ENCODE data around the gene SGTA. TPM values are rescaled to one million over a fixed set of nuclear protein-coding genes. Genes with fewer than 3 reads are reported as not detected.
A peak's percentile ranks its signal among the peaks of the same experiment; 100 is the strongest.

SGTA gene
- total and polyA plus RNA-seq, 9 of the 15 experiments (the other 6 are each of a cell fraction or from before 2014, with no cell fraction given) = 1.4 to 110 (median 49.9) TPM

DNA sequence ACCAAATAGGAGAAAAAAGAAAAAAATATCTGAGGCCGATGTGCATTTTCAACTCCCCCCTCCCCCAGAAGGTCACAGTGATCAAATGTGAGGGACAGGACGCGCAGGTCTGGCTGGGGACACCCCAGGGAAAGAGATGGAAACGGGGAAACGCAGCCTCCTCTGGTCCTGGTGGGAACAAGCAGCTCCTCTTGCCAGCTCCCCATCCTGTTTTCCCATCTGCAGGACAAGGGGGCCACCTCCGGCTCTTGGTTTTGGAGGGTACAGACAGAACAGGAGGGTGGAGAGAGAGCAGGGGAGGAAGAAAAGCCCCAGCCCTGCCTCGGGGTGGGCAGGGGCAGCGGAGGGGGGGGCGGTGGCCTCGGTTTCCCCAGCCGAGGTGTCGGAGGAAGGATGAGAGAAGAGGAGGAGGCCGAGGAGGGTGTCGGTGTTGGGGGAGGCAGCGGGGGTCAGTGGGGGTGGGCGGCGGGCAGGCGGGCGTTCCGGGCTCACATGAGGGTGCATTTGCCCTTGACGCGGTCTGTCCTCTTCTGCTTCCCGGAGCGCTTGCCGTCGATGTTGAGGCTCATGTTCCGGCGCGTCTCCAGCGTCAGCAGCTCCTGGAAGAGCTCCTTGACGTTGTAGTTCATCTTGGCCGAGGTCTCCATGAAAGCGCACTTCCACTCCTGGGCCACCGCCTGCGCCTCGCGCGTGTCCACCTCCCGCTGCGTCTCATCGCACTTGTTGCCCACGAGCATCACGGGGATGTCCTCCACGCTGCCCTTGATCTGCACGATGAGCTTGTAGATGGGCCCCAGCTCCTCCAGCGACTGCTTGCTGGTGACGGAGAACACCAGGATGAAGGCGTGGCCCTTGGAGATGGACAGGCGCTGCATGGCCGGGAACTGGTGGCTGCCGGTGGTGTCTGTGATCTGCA is 66.1 kb downstream of the SGTA start:
- TF ChIP-seq, protein P1, sequence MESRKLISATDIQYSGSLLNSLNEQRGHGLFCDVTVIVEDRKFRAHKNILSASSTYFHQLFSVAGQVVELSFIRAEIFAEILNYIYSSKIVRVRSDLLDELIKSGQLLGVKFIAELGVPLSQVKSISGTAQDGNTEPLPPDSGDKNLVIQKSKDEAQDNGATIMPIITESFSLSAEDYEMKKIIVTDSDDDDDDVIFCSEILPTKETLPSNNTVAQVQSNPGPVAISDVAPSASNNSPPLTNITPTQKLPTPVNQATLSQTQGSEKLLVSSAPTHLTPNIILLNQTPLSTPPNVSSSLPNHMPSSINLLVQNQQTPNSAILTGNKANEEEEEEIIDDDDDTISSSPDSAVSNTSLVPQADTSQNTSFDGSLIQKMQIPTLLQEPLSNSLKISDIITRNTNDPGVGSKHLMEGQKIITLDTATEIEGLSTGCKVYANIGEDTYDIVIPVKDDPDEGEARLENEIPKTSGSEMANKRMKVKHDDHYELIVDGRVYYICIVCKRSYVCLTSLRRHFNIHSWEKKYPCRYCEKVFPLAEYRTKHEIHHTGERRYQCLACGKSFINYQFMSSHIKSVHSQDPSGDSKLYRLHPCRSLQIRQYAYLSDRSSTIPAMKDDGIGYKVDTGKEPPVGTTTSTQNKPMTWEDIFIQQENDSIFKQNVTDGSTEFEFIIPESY (CRISPR knock-in tag; IDR thresholded peaks at IDR 0.05) = peak; percentile 74; the same call in 1 of the 2 replicates
- TF ChIP-seq MXI1 (IDR thresholded peaks at IDR 0.05; ENCODE audit: low read depth, low read length) = no peak

More for the DNA sequence above, 66.1 kb downstream of the SGTA start:
- DNase-seq (ENCODE audit: extremely low read depth in 1 of 4, low spot score in 3 of 4) = no peak
- intact Hi-C loops (cut with micrococcal nuclease) = no loop called here
- 0 out of 2 replicates have a peak, but pooled peaks cover 4% of the 10 kb centered on the region for H3K9me3 ChIP-seq (replicated peaks; ENCODE audit: control insufficient read depth, insufficient read depth, low read depth, low read length)
- no peak for FAIRE-seq
- H4K20me1 ChIP-seq (replicated peaks; ENCODE audit: control insufficient read depth, insufficient read depth, low read length) = no peaks in the 10 kb centered on the region
- H3K27ac ChIP-seq (ENCODE audit: extremely low read depth, low read depth, low read length) = no peak overlapping the region
- in situ Hi-C loops (cut with MboI) = no loop called here
- H3K27me3 ChIP-seq (ENCODE audit: control insufficient read depth in 2 of 2, insufficient read depth in 2 of 2, low read length in 2 of 2) = 0 out of 5 replicates have a peak, but pooled peaks cover 0 to under 1% of the 10 kb centered on the region in 2 experiments
- 86% methylated on average over 26 of the region's 51 CpGs for WGBS (ENCODE audit: insufficient coverage, low coverage, missing lambda C conversion rate)
- H3K79me2 ChIP-seq (ENCODE audit: control insufficient read depth, insufficient read depth, low read length) = no peaks in the 10 kb centered on the region
- no peaks in the 10 kb centered on the region for H3K36me3 ChIP-seq (ENCODE audit: control insufficient read depth, insufficient read depth, low read length)
- POLR2A ChIA-PET = interaction anchor here (1.8 kb wide), 1 partner anchor 11 kb away, joined by 5 read pairs; no protein-coding TSS in a partner anchor
- H3K4me1 ChIP-seq (replicated peaks in 1 of 2; ENCODE audit: control insufficient read depth in 2 of 2, insufficient read depth in 2 of 2, low read length in 2 of 2) = peaks cover 0 to 33% of the 10 kb centered on the region in 2 experiments; a peak in 3 of 5 replicates
- H3K9ac ChIP-seq (ENCODE audit: insufficient read depth in 1 of 2, low read depth in 2 of 2, low read length in 2 of 2) = no peak overlapping the region
- CTCF ChIA-PET (ENCODE audit: low intra/inter-chr PET ratio) = no interaction called here
- H2AFZ ChIP-seq (ENCODE audit: low read depth, low read length) = no peak overlapping the region
- no TSS peak for BruUV-seq (replicated peaks)
- no peak for ATAC-seq
- no peak overlapping the region for H3K4me3 ChIP-seq
- H3K4me2 ChIP-seq (ENCODE audit: insufficient read depth, low read length) = no peak overlapping the region
- no peaks in the 10 kb centered on the region for H3K9me1 ChIP-seq (ENCODE audit: control insufficient read depth, insufficient read depth, low read length)

Data from K562 (cell line).